Prostate gland (tissue), 2 donors: ENCODE results near the gene WWOX. TPM values are rescaled to one million over a fixed set of nuclear protein-coding genes. Genes with fewer than 3 reads are reported as not detected.

Experiments
- DNase-seq: peaks from one replicate; pipeline ENCODE4 v3.0.0-alpha.2; 2019; ENCODE audit warnings: low spot score
- H3K27ac ChIP-seq, 2 donors: fragments of 200-600 bp; sonication (generic); 2 replicates each; pipeline ENCODE4 v1.5.1; 2017 to 2019
- H3K27me3 ChIP-seq: fragments of 200-600 bp; sonication (generic); replicated peaks from 2 replicates; pipeline ENCODE4 v1.5.1; 2019; ENCODE audit not compliant: insufficient read depth
- H3K36me3 ChIP-seq, 2 donors: fragments of 200-600 bp; sonication (generic); 1 replicate in 1 of 2; 2 replicates in 1 of 2; pipeline versions ENCODE4 v1.5.1 to v1.8.1; 2017 to 2019
- H3K4me1 ChIP-seq: fragments of 200-600 bp; sonication (generic); replicated peaks from 2 replicates; pipeline ENCODE4 v1.5.1; 2019
- H3K4me3 ChIP-seq, 2 donors: fragments of 200-600 bp; sonication (generic); 2 replicates each; pipeline ENCODE4 v1.5.1; 2017 to 2019
- H3K9me3 ChIP-seq: fragments of 200-600 bp; sonication (generic); 2 replicates; pipeline ENCODE4 v1.5.1; 2017
- POLR2A ChIP-seq: fragments of 450-650 bp; IDR thresholded peaks from one replicate; pipeline ENCODE4 v1.6.1; 2016; ENCODE audit warnings: antibody characterized with exemption, mild to moderate bottlenecking
- POLR2AphosphoS5 ChIP-seq: sonication (generic); formaldehyde crosslinking; IDR thresholded peaks from one replicate; pipeline ENCODE4 v1.6.1; 2017; ENCODE audit warnings: antibody characterized with exemption
- WGBS: methylation state at CpG from one replicate; pipeline ENCODE4 v1.1.5; 2018; 5-methylcytosine and 5-hydroxymethylcytosine counted together
- intact Hi-C: fragments of 100-400 bp; cut with DNase I; formaldehyde crosslinking; loops from one replicate; pipeline ENCODE4 v1.14.2; 2022
- total RNA-seq, 2 donors: library from RNA; depleted of rRNA; stranded (reverse); fragments of >200 nt; gene quantifications; one replicate each; pipeline ENCODE4 v1.1.0, GENCODE V29; 2016
- TF ChIP-seq, protein P1 (sequence below), 4 experiments: fragments of 200-600 bp in 2 of 4; fragments of 450-650 bp in 2 of 4; sonication (generic) in 2 of 4; IDR thresholded peaks; 1 replicate in 3 of 4; 2 replicates in 1 of 4; pipeline ENCODE4 v1.5.1; 2016 to 2019; ENCODE audit warnings: antibody characterized with exemption in 4 of 4, mild to moderate bottlenecking in 2 of 4, moderate library complexity in 2 of 4

Gene WWOX
- total RNA-seq, 2 donors from 2014 or later = 93.2 to 99.4 TPM

- WGBS = 85% methylated on average over 13 of the region's 13 CpGs
- intact Hi-C loops = no loop called here
- no peak for DNase-seq
- Histone ChIP-seq H3K9me3 (no peaks in the 10 kb centered on the region), H3K4me1 (no peaks in the 10 kb centered on the region), H3K27me3 (no peaks in the 10 kb centered on the region), H3K4me3 (no peak overlapping the region), H3K36me3 (no peaks in the 10 kb centered on the region), H3K27ac (no peak overlapping the region)
- no peak for TF ChIP-seq POLR2A
- TF ChIP-seq POLR2AphosphoS5 = no peak
- TF ChIP-seq, protein P1, sequence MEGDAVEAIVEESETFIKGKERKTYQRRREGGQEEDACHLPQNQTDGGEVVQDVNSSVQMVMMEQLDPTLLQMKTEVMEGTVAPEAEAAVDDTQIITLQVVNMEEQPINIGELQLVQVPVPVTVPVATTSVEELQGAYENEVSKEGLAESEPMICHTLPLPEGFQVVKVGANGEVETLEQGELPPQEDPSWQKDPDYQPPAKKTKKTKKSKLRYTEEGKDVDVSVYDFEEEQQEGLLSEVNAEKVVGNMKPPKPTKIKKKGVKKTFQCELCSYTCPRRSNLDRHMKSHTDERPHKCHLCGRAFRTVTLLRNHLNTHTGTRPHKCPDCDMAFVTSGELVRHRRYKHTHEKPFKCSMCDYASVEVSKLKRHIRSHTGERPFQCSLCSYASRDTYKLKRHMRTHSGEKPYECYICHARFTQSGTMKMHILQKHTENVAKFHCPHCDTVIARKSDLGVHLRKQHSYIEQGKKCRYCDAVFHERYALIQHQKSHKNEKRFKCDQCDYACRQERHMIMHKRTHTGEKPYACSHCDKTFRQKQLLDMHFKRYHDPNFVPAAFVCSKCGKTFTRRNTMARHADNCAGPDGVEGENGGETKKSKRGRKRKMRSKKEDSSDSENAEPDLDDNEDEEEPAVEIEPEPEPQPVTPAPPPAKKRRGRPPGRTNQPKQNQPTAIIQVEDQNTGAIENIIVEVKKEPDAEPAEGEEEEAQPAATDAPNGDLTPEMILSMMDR (IDR thresholded peaks at IDR 0.05) = no peak
These were observed 1112.1 kb downstream of the WWOX start for GRCh38 chr16:79211586-79211985.

- H3K27me3 ChIP-seq = no peaks in the 10 kb centered on the region
- no peak overlapping the region for H3K4me3 ChIP-seq
- no peak for DNase-seq
- H3K9me3 ChIP-seq = no peaks in the 10 kb centered on the region
- H3K27ac ChIP-seq = no peak overlapping the region
- TF ChIP-seq POLR2A (no peak), POLR2AphosphoS5 (no peak)
- TF ChIP-seq, protein P1 (IDR thresholded peaks at IDR 0.05) = no peak
- no peaks in the 10 kb centered on the region for H3K36me3 ChIP-seq
- intact Hi-C loops = no loop called here
- 79% methylated on average over 10 of the region's 10 CpGs for WGBS
- no peaks in the 10 kb centered on the region for H3K4me1 ChIP-seq
These were observed 1112.8 kb downstream of the WWOX start for GRCh38 chr16:79212114-79212791.

DNA sequence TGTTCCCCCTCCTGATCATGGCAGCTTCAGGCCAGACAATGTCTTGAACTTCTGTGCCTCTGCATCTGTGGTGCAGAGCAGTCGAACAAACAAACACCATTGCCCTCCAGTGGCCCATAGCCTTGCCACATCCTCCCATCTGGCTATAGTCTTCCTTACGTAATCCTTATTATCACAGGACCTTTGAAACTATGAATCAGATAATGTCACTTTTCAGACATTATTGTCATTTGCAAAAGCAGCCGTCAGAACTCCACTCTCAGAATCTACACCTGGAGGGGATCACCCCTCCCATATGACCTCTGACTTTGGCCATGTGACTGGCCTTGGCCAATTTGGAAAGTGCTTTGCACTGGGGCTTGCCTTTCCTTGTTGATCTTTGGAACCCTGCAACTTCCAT, 1113.8 kb downstream of the WWOX start:
- Histone ChIP-seq H3K9me3 (no peaks in the 10 kb centered on the region), H3K27ac (no peak overlapping the region), H3K4me1 (no peaks in the 10 kb centered on the region), H3K36me3 (no peaks in the 10 kb centered on the region), H3K27me3 (no peaks in the 10 kb centered on the region), H3K4me3 (no peak overlapping the region)
- no peak for DNase-seq
- 76% methylated on average over 3 of the region's 3 CpGs for WGBS
- intact Hi-C loops = no loop called here
- TF ChIP-seq, protein P1 (IDR thresholded peaks at IDR 0.05) = no peak
- TF ChIP-seq POLR2AphosphoS5 (no peak), POLR2A (no peak)

DNA sequence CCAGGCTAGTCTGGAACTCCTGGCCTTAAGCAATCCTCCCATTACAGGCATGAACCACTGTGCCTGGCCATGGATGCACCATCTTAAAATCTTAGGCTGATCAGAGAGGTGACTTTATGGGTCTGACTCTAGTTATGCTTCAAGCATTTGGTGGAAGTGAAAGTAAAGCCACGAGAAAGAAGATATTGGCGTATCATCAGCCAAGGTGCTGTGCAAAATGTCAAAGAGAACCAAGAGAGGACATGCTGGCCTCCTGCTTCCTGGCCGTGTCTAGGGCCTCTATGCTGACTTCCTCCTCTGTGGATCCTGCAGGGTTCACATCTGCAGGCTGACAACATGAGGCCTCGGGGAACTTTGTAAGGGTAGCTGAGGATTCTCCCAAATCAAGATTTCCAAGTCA, 1115.8 kb downstream of the WWOX start:
- Histone ChIP-seq H3K9me3 (no peaks in the 10 kb centered on the region), H3K27ac (no peak overlapping the region), H3K27me3 (no peaks in the 10 kb centered on the region), H3K4me1 (no peaks in the 10 kb centered on the region), H3K36me3 (no peaks in the 10 kb centered on the region), H3K4me3 (no peak overlapping the region)
- 69% methylated on average over 4 of the region's 4 CpGs for WGBS
- DNase-seq = no peak
- TF ChIP-seq POLR2AphosphoS5 (no peak), POLR2A (no peak)
- TF ChIP-seq, protein P1 (IDR thresholded peaks at IDR 0.05) = no peak
- intact Hi-C loops = no loop called here

GRCh38 chr16:79217375-79218011, 1118.0 kb downstream of the WWOX start:
- Histone ChIP-seq H3K27me3 (no peaks in the 10 kb centered on the region), H3K36me3 (no peaks in the 10 kb centered on the region), H3K4me3 (no peak overlapping the region), H3K27ac (no peak overlapping the region), H3K9me3 (no peaks in the 10 kb centered on the region), H3K4me1 (no peaks in the 10 kb centered on the region)
- intact Hi-C loops = no loop called here
- DNase-seq = no peak
- TF ChIP-seq, protein P1 (IDR thresholded peaks at IDR 0.05) = no peak
- no peak for TF ChIP-seq POLR2A
- 93% methylated on average over 6 of the region's 6 CpGs for WGBS
